ENCODE results near the gene AFAP1.

AFAP1 gene

GRCh38 chr4:7862561-7863192 is 77.0 kb downstream of the AFAP1 start:
- DNase-seq: no peak

DNA sequence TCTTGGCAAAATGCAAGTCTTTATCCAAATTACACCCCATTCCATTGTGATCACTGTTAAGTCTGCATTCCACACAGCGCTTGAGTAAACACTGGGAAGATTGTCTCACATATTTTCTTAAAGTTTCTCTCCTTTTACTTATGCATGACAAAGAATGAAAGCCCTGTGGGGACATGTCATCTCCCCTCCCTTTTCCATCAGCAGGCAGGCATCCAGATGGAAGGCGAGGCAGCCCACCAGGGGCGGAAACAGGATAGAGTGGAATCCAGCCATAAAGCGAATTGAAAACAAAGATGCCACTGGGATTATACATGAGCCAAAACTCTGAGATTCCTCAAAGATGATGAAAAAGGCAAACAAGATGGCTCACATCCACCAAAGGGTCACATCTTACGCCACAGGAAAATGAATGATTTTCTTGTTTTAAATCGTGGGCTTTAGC is 78.2 kb downstream of the AFAP1 start:
- no peak for DNase-seq

DNA sequence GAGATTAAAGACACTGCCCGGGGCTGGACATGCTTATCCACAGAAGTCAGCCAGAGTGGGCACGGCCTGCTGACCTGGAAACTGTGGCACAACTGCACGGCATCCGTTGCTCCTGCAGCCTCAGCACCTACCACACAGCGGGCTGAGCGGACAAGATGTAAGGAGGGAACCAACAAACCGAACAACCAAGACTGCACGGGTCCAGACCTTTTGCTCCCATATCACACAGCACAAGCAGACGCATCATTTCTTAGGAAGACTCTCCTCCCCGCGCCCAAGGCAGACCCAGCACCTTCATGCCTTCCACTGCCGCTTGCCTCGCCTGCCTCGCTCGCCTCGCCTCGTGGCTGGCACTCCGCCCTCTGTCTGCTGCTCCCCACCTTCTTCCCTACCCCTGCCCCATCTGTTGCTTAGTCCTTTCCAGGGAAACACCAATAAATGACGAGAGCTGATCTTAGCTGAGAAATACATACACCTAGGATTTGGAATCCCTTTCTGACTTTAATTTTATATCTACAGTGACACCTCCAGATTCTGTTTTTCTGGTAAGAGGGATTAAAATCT is 79.0 kb downstream of the AFAP1 start:
- no peak for DNase-seq

DNA sequence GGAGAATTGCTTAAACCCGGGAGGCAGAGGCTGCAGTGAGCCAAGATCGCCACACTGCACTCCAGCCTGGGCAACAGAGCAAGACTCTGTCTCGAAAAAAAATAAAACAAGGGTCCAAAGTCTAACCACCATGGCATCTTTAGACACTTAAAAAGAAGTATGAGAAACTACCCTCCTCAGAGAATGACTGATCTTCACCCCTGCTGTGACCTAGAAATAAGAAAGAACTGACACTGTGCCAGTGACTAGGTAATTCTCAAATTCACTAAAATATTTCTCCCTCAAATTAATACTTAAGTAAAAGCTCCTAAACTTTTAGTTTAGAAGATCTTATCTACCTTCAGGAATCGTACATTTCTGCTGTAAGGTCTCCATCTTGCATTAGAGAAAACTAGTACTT is 80.3 kb downstream of the AFAP1 start:
- DNase-seq: no peak

DNA sequence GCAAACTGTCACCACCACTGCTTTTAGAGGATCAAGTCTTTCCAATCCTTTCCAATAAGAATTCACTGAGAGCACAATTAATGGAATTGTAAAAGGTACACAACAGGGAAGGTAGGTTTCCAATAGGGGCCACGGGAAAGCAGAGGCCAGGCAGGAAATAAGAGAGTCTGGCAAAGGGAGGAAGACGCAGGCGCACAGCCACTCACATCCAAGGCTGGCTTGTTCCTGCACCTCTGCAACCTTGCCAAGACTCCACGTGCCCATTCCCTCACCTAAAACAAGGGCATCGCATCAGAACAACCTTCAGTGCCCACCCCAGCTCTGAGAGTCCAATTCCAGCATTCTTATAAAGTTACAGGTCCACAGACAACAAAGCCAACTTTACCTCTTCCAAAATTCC is 81.2 kb downstream of the AFAP1 start:
- DNase-seq: no peak

DNA sequence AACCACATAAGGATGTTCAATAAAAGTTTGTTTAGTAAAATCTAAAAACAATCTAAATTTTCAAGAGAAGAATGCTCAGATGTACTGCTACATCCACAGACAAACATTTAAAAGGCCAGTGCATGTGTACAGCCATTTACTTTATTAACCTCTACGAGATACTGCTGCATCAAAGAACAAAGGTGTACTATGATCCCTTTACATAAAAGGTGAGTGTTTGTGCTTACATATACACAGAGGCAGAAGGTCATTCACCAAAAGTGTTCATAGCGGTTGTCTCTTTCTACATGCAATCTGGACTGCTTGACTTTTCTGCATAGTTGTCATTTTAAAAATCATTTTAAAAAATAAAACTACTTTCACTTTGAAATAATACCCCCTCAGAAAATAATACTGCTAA is 81.7 kb downstream of the AFAP1 start:
- DNase-seq: no peak

- no peak for DNase-seq
Observed at GRCh38 chr4:7857238-7857701, 82.4 kb downstream of the AFAP1 start.

- DNase-seq: no peak
Observed at GRCh38 chr4:7855731-7856130, 83.9 kb downstream of the AFAP1 start.

DNA sequence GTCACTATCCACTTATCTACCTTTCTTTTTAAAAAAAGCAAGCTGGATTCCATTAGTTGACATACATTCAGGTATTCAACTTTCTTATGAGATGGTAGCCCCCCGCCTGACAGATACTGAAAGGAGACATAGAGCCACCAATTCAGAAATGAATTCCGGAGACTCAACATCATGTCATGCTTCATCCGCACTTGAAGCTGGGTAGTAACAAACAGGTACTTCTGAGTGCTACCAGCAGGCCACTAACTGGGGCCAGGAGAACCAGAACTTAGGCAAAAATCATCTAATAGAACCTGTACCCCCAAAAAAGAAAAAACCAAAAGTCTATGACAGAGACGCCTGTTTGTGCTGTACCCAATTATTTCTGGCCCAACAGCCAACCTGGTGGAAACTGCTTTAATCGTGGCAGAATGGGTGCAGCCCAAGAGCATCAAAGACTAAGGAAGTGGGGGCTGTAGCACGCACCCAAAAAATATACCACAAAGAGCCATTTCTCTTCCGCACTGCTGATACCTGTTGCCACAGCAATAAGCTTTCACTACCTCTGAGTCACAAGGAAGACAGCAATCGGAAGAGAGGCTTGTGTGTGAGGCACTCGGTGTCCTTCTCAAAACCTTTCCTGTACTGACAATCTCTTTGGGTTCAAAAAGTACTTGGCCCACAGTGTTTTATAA is 84.8 kb downstream of the AFAP1 start:
- peak; percentile 88 for DNase-seq

DNA sequence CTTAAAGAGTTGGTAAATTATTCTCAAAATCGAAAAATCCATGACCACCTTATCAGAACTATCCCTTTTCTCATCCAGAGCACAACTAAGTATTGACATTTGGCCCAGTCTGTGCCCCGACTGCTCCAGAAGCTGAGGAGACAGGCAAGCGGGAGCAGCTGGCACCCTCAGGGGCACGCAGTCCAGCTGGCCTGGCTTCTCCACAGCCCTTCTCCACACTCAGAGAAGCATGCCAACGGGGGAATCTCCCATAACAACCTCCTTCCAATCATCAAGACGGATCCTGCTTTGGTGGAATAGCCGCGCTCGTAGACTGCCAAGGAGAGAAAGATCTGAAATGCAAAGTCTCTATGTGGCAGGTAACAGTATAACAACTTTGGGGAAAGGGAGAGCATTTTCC is 85.4 kb downstream of the AFAP1 start:
- no peak for DNase-seq

GRCh38 chr4:7853271-7853670 is 86.4 kb downstream of the AFAP1 start:
- DNase-seq: no peak

DNA sequence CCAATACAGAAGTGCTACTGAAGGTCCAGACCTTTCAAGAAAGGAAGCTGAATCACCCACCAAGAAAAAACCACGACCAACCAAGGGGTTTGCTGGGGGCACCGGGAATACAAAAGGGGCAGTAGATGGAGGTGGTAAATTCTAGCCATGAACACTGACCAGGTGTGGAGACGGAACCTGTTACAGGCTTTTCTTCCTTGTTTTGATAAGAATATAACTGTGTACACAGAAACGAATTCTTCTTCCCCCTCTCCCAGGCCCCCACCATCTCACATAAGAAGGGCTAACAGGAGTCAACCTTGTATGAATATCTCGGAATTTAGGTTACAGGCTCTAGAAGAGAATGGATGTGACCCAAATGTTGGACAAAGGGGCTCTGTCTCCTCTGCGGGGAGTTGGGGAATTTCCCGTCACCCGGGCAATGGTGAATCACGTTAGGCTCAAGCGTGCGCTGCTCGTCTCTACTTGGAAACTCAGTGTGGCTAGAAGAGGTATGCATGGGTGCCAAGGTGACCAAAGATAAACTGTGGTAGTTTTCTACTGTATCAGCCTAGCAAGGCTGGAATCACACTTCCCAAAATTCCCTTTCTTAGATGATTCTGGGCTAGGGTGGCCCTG is 87.0 kb downstream of the AFAP1 start:
- peak; percentile 81 for DNase-seq

- DNase-seq: no peak
Observed at GRCh38 chr4:7850489-7850888, 89.2 kb downstream of the AFAP1 start.

DNA sequence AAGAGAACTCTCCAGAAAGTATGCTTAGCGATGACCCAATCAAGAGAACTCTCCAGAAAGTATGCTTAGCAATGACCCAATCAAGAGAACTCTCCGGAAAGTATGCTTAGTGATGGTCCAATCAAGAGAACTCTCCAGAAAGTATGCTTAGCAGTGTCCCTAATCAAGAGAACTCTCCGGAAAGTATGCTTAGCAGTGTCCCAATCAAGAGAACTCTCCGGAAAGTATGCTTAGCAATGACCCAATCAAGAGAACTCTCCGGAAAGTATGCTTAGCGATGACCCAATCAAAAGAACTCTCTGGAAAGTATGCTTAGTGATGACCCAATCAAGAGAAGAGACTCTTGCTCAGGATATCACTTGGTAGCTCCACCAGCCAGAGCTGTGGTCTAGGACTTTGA is 92.5 kb downstream of the AFAP1 start:
- DNase-seq: no peak

- DNase-seq: no peak
Observed at GRCh38 chr4:7845493-7846128, 94.0 kb downstream of the AFAP1 start.

- DNase-seq: no peak
Observed at GRCh38 chr4:7844594-7844991, 95.1 kb downstream of the AFAP1 start.

- peak; percentile 90 for DNase-seq
Observed at GRCh38 chr4:7843831-7844593, 95.6 kb downstream of the AFAP1 start.

GRCh38 chr4:7842384-7843279 is 97.0 kb downstream of the AFAP1 start:
- DNase-seq: no peak

DNA sequence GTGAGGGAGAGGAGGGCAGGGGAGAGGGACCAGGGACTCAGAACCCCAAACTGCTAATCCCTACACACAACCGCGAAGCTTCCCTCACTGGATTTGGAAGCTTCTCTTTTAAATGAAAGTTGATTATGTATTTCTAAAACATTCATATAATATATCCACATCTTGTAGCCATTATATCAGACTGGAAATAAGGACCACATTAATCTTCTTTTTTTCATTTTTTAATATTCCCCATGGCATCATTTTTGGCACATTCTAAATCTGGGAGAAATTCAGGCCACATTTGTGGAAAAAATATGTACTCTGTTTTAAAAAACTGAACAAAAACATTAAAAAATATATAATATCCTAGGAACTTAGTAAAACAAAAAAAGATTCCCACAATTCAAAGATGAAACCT is 97.8 kb downstream of the AFAP1 start:
- DNase-seq: no peak

DNA sequence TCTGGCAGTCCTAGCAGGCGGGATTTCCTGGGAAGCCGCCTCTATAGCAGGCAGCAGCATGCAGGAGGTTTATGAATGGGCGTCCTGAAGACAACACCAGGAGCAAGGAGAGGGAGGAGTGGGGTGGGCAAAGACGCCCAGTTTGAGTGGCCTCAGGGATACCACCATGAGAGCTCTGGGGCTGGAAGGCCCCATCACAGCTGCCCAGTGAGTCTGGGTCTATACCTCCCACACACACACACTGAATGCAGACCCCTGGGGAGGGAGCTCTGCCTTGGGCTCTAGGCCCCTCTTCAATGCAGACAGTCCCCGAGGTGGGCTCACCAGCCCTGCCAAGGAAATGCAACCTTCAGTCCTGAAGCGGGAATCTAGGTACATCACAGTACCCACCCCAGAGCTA is 98.6 kb downstream of the AFAP1 start:
- no peak for DNase-seq

DNA sequence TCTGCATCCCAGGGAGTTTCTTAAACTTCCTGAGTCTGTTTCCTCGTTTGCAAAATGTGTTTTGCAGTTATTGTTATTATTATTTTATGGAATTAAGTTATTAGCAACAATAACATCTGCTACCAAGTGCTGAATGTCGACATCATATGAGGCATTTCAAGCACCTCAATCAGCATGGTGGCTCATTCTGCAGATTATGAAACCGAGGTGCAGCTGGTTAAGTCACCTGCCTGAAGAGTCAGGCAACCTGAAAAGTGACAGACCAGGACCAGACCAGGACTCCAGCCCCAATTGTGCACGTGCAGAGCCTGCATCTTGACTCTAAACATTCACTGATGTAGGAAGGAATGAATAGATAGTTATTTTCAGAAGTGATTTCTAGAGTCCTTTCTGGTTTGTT is 99.8 kb downstream of the AFAP1 start:
- no peak for DNase-seq

Measured in activated effector memory CD4-positive, alpha-beta T cell treated with anti-CD3 and anti-CD28 coated beads, Interleukin-2, amount 50 U/mL, for 16 hours (primary cell).